GM12891 (cell line): ENCODE results near the gene DNM3.

Experiments used
- POLR2A ChIP-seq: IDR thresholded peaks from 2 replicates; pipeline ENCODE4 v1.6.1; 2011; ENCODE audit warnings: low read depth, low read length, control low read depth
- TAF1 ChIP-seq: IDR thresholded peaks from 2 replicates; pipeline ENCODE4 v1.6.1; 2011; ENCODE audit warnings: low read depth, low read length, control low read depth

- TF ChIP-seq POLR2A (no peak), TAF1 (no peak)
Observed at GRCh38 chr1:171913385-171913784, 72.1 kb downstream of the DNM3 start.
